ENCODE results near the gene RBM24. TPM values are rescaled to one million over a fixed set of nuclear protein-coding genes. Genes with fewer than 3 reads are reported as not detected.

Gene RBM24
- total and polyA plus RNA-seq, 2 of the 13 experiments (the other 11 are each of a cell fraction or from before 2014, with no cell fraction given): 1.5 to 14.2 TPM

DNA sequence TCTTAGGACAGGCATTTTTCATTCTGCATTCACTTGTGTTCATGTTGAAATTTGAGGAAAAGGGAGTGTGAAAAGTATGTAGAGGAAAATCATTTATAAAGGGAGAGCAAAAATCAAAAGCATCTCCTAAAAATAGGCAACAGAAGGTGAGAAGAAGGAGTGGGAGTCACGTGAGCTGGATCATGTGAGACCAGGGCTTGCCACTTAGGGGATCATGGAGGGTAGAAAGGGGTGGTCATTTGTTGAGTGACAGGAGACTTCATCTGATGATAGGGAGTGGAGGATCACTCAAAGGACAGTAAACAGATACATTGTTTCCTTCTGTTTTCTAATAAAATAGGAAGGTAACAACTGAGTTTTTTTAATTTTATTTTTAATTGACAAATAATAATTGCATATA is 17.1 kb downstream of the RBM24 start (continued):
- TF ChIP-seq BHLHE40 (IDR thresholded peaks at IDR 0.05; ENCODE audit: low read length): no peak

DNA sequence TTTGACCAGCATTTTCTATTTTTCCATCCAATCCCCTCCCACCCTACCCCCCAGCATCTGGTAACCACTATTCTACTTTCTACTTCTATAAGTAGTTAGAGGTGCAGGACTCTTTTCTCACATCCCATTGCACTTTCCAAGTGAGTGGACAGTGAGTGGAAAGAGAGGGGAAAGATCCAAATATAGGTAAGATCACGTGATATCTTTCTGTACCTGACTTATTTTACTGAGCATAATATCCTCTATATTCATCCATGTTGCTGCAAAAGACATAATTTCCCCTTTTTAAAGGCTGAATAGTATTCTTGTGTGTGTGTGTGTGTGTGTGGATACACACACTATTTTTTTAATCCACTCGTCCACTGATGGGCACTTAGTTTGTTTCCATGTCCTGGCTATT is 18.1 kb downstream of the RBM24 start:
- Histone ChIP-seq H3K9ac (ENCODE audit: insufficient read depth, low read depth, low read length) (no peak overlapping the region), H3K36me3 (replicated peaks in 1 of 2; ENCODE audit: control insufficient read depth in 1 of 2, insufficient read depth in 2 of 2, low read length in 2 of 2) (no peaks in the 10 kb centered on the region), H3K4me2 (ENCODE audit: low read depth, low read length) (no peak overlapping the region), H2AFZ (ENCODE audit: low read length) (no peak overlapping the region), H3K27me3 (ENCODE audit: control insufficient read depth in 1 of 2, insufficient read depth in 2 of 2, low read length in 2 of 2) (no peaks in the 10 kb centered on the region), H3K27ac (ENCODE audit: extremely low read length, insufficient read depth, low read length) (no peak overlapping the region), H3K9me3 (ENCODE audit: low read length) (no peaks in the 10 kb centered on the region), H3K4me1 (ENCODE audit: insufficient read depth, low read length) (peaks cover 8% of the 10 kb centered on the region; the same call in 1 of the 2 replicates), H3K79me2 (ENCODE audit: insufficient read depth, low read length) (no peaks in the 10 kb centered on the region), H4K20me1 (ENCODE audit: insufficient read depth, low read length) (no peaks in the 10 kb centered on the region), H3K4me3 (replicated peaks in 1 of 3; ENCODE audit: insufficient read depth in 1 of 3, low read depth in 2 of 3, low read length in 3 of 3) (no peak overlapping the region)
- no peak for DNase-seq (ENCODE audit: low spot score)
- CTCF ChIA-PET (ENCODE audit: low intra/inter-chr PET ratio, low total read pairs): no interaction called here
- BruUV-seq (replicated peaks): no TSS peak
- POLR2A ChIA-PET: no interaction called here
- TF ChIP-seq TEAD2 (CRISPR knock-in tag; IDR thresholded peaks at IDR 0.05) (no peak), RAD51 (IDR thresholded peaks at IDR 0.05; ENCODE audit: borderline replicate concordance) (peak; percentile 66), MED13 (CRISPR knock-in tag; IDR thresholded peaks at IDR 0.05) (no peak)
- TF ChIP-seq, protein P1, sequence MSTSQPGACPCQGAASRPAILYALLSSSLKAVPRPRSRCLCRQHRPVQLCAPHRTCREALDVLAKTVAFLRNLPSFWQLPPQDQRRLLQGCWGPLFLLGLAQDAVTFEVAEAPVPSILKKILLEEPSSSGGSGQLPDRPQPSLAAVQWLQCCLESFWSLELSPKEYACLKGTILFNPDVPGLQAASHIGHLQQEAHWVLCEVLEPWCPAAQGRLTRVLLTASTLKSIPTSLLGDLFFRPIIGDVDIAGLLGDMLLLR (CRISPR knock-in tag; IDR thresholded peaks at IDR 0.05): no peak
- in situ Hi-C loops (cut with HindIII; ENCODE audit: extremely low pct_ligation_motif_present, low pct_unique_long_range_greater_than_20kb) (no loop called here), intact Hi-C loops (cut with micrococcal nuclease; ENCODE audit: unreplicated experiment) (no loop called here)
- 74% methylated on average over 2 of the region's 2 CpGs for WGBS (ENCODE audit: low lambda C conversion rate)
- no peak for ATAC-seq
- no peak for FAIRE-seq

DNA sequence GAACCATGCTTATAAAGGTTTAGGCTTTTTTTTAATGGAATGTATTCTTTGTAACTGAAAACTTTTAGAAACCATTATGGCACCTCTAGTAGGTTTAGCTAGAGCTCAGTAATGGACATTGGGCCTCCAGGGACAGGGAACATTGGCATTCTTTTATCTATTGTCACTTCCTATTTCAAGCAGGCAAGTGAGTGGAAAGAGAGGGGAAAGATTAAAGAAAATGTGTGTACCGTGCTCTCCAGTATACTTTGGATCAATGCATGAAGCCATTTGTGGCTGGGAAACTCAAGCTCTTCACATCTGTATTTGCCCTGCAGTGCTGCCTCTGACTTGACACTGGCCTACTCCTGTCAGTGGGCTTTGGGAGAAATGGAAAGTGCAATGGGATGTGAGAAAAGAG is 18.6 kb downstream of the RBM24 start:
- FAIRE-seq: no peak
- POLR2A ChIA-PET: no interaction called here
- TF ChIP-seq ZNF550 (CRISPR knock-in tag; IDR thresholded peaks at IDR 0.05; ENCODE audit: borderline replicate concordance) (no peak), ZNF468 (CRISPR knock-in tag; IDR thresholded peaks at IDR 0.05) (no peak), ZNF205 (CRISPR knock-in tag; IDR thresholded peaks at IDR 0.05) (no peak), KLF6 (CRISPR knock-in tag; IDR thresholded peaks at IDR 0.05) (no peak), ZNF674 (CRISPR knock-in tag; IDR thresholded peaks at IDR 0.05; ENCODE audit: low read depth) (no peak), TBL1XR1 (IDR thresholded peaks at IDR 0.05; ENCODE audit: borderline replicate concordance, low read length, partially characterized antibody) (no peak), MAFK (conservative IDR thresholded peaks at IDR 0.05 in 1 of 2, IDR thresholded peaks at IDR 0.05 in 1 of 2; ENCODE audit: low read length in 2 of 2) (no peak), ZNF383 (CRISPR knock-in tag; IDR thresholded peaks at IDR 0.05; ENCODE audit: borderline replicate concordance) (no peak)
- TF ChIP-seq, protein P2, sequence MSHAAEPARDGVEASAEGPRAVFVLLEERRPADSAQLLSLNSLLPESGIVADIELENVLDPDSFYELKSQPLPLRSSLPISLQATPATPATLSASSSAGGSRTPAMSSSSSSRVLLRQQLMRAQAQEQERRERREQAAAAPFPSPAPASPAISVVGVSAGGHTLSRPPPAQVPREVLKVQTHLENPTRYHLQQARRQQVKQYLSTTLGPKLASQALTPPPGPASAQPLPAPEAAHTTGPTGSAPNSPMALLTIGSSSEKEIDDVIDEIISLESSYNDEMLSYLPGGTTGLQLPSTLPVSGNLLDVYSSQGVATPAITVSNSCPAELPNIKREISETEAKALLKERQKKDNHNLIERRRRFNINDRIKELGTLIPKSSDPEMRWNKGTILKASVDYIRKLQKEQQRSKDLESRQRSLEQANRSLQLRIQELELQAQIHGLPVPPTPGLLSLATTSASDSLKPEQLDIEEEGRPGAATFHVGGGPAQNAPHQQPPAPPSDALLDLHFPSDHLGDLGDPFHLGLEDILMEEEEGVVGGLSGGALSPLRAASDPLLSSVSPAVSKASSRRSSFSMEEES (CRISPR knock-in tag; IDR thresholded peaks at IDR 0.05): no peak
- TF ChIP-seq, protein P3, sequence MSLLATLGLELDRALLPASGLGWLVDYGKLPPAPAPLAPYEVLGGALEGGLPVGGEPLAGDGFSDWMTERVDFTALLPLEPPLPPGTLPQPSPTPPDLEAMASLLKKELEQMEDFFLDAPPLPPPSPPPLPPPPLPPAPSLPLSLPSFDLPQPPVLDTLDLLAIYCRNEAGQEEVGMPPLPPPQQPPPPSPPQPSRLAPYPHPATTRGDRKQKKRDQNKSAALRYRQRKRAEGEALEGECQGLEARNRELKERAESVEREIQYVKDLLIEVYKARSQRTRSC (CRISPR knock-in tag; IDR thresholded peaks at IDR 0.05; ENCODE audit: low read depth): no peak

More for the DNA sequence above, 18.6 kb downstream of the RBM24 start:
- H3K9me3 ChIP-seq (ENCODE audit: low read length): no peaks in the 10 kb centered on the region
- no peaks in the 10 kb centered on the region for H3K36me3 ChIP-seq (replicated peaks in 1 of 2; ENCODE audit: control insufficient read depth in 1 of 2, insufficient read depth in 2 of 2, low read length in 2 of 2)
- H3K79me2 ChIP-seq (ENCODE audit: insufficient read depth, low read length): no peaks in the 10 kb centered on the region
- intact Hi-C loops (cut with micrococcal nuclease; ENCODE audit: unreplicated experiment): no loop called here
- no peak overlapping the region for H2AFZ ChIP-seq (ENCODE audit: low read length)
- BruUV-seq (replicated peaks): no TSS peak
- CTCF ChIA-PET (ENCODE audit: low intra/inter-chr PET ratio, low total read pairs): no interaction called here
- H3K4me3 ChIP-seq (replicated peaks in 1 of 3; ENCODE audit: insufficient read depth in 1 of 3, low read depth in 2 of 3, low read length in 3 of 3): no peak overlapping the region
- H3K27me3 ChIP-seq (ENCODE audit: control insufficient read depth in 1 of 2, insufficient read depth in 2 of 2, low read length in 2 of 2): no peaks in the 10 kb centered on the region
- WGBS (ENCODE audit: low lambda C conversion rate): 29% methylated on average over 1 of the region's 1 CpG
- H3K4me2 ChIP-seq (ENCODE audit: low read depth, low read length): no peak overlapping the region
- ATAC-seq (peak; percentile 31; the same call in 1 of the 3 replicates), DNase-seq (ENCODE audit: low spot score) (no peak)
- in situ Hi-C loops (cut with HindIII; ENCODE audit: extremely low pct_ligation_motif_present, low pct_unique_long_range_greater_than_20kb): no loop called here
- no peak overlapping the region for H3K27ac ChIP-seq (ENCODE audit: extremely low read length, insufficient read depth, low read length)
- peaks cover 8% of the 10 kb centered on the region for H3K4me1 ChIP-seq (ENCODE audit: insufficient read depth, low read length)
- no peaks in the 10 kb centered on the region for H4K20me1 ChIP-seq (ENCODE audit: insufficient read depth, low read length)
- no peak overlapping the region for H3K9ac ChIP-seq (ENCODE audit: insufficient read depth, low read depth, low read length)

Measured in HepG2 (cell line).